HG03280 (cell line): ENCODE measurements around the gene SHANK2.

Experiments
- ATAC-seq: cut with Tn5 transposase; IDR thresholded peaks from one replicate; pipeline ENCODE4 v1.9.1; 2021; ENCODE audit warnings: mild to moderate bottlenecking, moderate library complexity; ENCODE audit not compliant: unreplicated experiment

The SHANK2 gene

GRCh38 chr11:71269603-71270511, 17.5 kb upstream of the SHANK2 start:
- ATAC-seq: no peak

DNA sequence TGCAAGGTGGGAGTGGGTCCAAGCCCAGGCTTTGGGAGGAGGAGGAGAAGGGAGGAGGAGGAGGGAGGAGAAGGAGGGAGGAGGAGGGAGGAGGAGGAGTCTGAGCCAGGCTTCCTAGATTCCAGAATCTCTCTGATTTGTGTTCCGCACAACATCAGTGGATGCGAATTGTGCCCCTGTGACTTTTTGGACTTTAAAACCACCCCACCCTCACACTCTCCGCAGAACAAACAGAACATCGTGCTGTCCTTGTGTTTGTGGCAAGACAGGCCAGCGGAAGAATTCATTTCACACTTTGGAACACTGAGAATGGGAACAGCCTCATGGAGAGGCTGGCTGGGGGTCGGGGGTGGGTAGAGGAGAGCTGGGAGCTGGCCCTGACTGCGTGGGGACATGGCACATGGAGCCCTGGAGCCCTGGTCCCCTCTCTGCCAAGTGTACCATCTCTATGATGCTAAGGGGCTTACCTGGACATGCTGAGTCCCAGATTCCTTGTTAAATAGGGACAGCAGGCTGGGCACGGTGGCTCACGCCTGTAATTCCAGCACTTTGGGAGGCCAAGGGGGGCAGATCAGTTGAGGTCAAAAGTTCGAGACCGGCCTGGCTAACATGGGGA, 16.4 kb upstream of the SHANK2 start:
- no peak for ATAC-seq

- no peak for ATAC-seq
Observed at GRCh38 chr11:71267807-71268421, 15.5 kb upstream of the SHANK2 start.

DNA sequence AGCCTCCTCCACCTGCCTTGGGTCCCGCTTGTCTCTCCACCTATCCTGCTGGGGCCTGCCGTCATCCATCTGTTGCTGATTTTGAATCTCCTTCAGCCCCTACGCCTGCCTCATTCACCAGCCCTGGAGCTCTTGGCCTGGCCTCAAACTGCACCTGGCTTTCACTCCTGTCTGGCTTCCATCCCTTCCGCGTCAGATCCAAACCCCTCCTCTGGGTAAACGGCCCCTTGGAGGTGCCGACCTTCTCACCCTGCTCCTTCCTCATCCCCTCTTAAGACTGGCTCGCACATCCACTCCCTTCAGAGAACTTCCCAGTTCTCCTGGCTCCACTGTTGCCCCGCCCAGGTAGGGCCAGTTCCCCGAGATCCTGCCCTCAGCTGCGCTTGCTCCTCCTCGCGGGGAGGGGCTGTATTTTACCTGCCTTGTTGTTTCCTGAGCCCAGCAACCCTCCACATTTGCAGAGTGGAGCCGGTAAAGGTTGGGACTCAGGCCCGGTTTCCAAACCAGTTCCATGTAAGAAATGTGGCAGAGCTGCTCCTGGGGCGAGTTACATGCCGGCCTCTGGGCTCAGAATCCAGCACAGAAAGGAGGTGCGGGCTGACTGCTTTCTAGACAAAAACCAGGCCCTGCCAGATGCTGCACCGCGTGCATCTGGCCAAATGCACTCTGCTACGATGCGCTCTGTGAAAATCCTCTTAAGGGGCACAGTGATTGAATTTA, 13.9 kb upstream of the SHANK2 start:
- ATAC-seq: no peak

- no peak for ATAC-seq
Observed at GRCh38 chr11:71265559-71266092, 13.2 kb upstream of the SHANK2 start.

DNA sequence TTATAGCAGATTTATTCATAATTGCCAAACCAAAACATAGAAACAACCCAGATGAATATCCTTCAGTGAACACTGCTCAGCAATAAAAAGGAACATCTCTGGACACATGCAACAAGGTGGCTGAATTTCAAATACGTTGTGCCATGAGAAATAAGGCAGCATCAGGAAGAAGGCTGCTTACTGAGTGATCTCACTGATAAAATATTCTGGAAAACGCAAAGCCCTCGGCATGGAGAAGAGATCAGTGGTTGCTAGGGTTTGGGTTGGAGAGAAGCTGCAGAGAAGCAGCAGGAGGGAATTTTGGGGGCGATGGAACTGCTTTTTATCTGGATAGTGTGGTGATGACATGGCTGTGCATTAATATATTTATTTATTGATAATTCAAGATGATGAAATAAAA, 11.0 kb upstream of the SHANK2 start:
- no peak for ATAC-seq

- no peak for ATAC-seq
Observed at GRCh38 chr11:71255800-71256479, 3.6 kb upstream of the SHANK2 start.

- no peak for ATAC-seq
Observed at GRCh38 chr11:71255323-71255722, 2.9 kb upstream of the SHANK2 start.

DNA sequence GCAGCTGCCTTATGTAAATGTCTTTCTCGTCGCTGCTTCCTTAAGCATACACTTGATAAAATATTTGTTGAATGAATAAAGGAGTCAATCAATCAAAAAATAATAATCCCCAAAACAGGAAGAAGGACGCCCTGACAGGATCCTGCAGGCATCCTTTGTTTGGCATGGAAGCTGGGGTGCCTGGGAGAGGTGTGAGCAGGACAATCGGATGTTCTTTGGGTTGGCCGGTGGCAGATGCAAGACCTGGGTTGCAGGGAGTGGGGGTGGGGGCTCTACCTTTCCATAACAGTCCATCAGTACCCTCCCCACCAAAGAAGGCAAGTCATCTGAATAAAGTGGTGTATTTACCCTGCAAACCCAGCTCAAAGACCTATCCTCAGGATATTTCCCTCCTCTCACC, 1.4 kb upstream of the SHANK2 start:
- ATAC-seq: no peak

GRCh38 chr11:71252770-71253730, 673 bp upstream of the SHANK2 start:
- ATAC-seq: no peak

GRCh38 chr11:71251761-71252268, 562 bp downstream of the SHANK2 start:
- no peak for ATAC-seq

DNA sequence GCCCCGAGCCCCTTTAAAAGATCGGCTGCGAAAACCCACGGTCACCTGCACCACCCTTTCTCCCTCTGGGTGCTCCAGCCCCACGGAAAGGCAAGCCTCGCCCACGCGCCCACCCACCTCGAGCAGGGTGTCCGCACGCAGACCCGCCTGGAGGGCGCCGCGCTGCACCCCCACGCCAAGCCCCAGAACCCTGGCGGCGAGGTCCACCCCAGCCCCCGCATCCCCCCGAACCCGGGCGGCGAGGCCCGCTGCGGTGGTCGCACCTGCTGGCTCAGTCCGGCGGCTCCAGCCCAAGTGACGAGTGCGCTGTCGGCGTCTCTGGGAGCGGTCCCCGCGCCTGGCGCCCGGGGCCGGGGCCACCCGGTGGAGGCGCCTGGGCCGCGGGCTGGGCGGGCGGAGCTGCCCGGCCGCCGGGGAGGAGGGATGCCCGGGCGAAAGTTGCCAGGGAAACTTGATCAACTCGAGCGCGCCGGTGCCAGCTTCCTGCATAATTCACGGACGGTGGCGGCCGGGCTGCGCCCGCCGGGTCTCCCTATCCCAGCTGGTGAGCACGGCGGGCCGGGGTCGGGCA, 1.1 kb downstream of the SHANK2 start:
- ATAC-seq: no peak

GRCh38 chr11:71250523-71251150, 1.7 kb downstream of the SHANK2 start:
- ATAC-seq: no peak

GRCh38 chr11:71249301-71249700, 3.1 kb downstream of the SHANK2 start:
- no peak for ATAC-seq

- no peak for ATAC-seq
Observed at GRCh38 chr11:71248656-71249055, 3.7 kb downstream of the SHANK2 start.

GRCh38 chr11:71248251-71248570, 4.2 kb downstream of the SHANK2 start:
- ATAC-seq: no peak

- no peak for ATAC-seq
Observed at GRCh38 chr11:71247551-71248250, 4.7 kb downstream of the SHANK2 start.

DNA sequence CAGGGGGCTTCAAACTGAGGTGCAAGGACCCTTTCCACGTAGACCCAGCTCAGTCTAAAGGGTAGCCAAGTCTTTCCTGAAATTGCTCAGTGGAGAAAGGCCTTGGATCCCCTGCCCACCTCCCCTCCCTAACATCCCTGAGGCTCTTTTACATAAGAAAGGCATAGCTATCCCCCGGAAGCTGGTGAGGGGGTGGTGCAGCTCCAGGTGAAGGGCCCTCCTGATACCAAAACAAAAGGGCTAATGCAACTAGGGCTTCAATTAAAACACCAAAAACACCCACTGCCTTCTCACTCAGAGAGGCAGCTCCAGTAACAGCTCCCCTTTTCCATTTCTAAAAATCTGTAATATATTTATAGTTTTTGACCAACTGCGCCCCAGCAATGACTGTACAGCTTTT, 5.8 kb downstream of the SHANK2 start:
- no peak for ATAC-seq
